GM21526 (cell line): ENCODE data around the gene CLCN4.

Source experiments
- ATAC-seq: cut with Tn5 transposase; IDR thresholded peaks from one replicate; pipeline ENCODE4 v1.9.1; 2021; ENCODE audit warnings: moderate library complexity; ENCODE audit not compliant: unreplicated experiment, low FRiP score

Gene CLCN4

GRCh38 chrX:10156199-10157031, at the start of gene CLCN4:
Gene CLCN4, plus strand, starts transcription at chrX:10156975. Its CDS starts 28,058 bp downstream, at chrX:10185033.
- no peak for ATAC-seq

DNA sequence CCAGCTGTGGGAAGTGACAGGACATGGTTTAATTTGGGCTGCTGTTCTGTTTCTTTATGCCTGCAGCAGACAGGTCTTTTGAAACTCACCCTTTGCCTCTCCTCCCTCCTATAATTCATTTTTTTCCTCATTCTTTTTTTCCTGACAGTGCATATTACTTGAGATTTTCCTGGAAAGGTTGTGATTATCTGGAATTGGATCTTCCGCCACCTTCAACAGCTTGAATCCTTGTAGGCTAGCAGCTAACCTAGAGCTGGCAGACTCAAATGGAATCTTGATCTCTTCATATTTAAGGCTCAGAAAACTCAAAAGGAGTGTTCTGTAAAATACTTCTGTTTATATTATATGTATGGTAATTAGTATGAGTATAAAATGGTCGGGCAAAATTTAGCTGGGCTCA, 49.3 kb upstream of the CLCN4 start:
- no peak for ATAC-seq

DNA sequence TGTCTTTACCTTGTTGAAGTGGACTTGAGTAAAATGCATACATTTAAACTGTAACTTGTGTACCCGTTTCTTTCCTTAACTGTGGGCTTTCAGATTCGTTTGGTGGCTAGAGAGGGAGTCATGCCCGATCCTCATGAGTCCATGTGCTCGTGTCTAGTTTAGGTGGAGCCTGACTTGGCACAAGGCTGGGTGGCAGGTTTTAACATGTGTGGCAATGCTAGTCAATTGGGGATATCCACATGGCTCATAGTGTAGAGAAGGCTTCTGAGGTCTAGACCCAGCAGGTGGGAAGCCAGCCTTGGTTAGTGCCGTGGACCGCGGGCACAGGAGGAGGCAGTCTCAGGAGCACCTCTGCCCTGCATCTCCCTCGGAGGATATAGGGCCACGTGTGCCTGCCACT, 48.5 kb upstream of the CLCN4 start:
- ATAC-seq: no peak

GRCh38 chrX:10109695-10110094, 47.1 kb upstream of the CLCN4 start:
- ATAC-seq: no peak

GRCh38 chrX:10110316-10110935, 46.3 kb upstream of the CLCN4 start:
- no peak for ATAC-seq

GRCh38 chrX:10110984-10111363, 45.8 kb upstream of the CLCN4 start:
- ATAC-seq: peak; percentile 39

- peak; percentile 21 for ATAC-seq
Observed at GRCh38 chrX:10111364-10112148, 45.2 kb upstream of the CLCN4 start.

- peak; percentile 47 for ATAC-seq
Observed at GRCh38 chrX:10112510-10112909, 44.3 kb upstream of the CLCN4 start.

DNA sequence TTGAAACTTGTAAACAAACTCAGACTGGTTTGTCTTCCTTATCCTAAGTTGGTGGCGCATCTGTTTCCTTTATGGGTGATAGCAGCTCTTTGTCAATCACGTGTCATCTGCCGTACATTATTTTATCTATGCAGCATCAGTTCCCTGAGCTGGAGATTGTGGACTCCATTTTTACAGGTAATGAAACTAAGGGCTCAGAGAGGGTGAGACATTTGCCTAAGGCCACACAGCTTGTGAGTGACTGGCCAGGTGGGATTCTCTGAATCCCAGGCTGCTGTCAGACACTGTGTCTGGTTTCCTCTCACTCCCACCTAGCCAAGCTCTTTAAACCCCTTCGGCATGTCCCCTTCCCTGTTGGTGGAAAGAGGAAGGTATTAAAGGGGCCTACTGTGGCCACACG, 41.7 kb upstream of the CLCN4 start:
- ATAC-seq: no peak

GRCh38 chrX:10117301-10117700, 39.5 kb upstream of the CLCN4 start:
- no peak for ATAC-seq

- ATAC-seq: no peak
Observed at GRCh38 chrX:10117864-10118377, 38.9 kb upstream of the CLCN4 start.

- no peak for ATAC-seq
Observed at GRCh38 chrX:10118530-10118929, 38.2 kb upstream of the CLCN4 start.

- ATAC-seq: peak; percentile 60
Observed at GRCh38 chrX:10119399-10119990, 37.3 kb upstream of the CLCN4 start.

DNA sequence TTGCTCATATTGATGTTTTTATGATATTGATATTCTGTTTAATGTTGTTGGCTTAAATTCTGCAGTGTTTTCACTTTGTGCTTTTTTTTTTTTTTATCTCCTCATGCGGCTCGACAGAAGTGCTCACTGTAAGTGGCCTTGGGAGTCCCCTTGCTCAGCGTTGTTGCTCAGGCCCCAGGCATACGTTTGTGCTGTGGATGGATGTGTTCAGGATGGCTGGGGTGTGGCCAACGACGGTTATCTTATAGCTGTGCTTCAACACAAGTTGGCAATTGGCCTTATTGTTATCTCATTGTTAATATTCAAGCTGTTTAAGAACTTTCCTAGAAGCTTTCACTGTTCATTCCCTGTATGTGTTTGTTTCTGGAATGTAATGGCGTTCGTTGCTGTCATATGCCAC, 36.4 kb upstream of the CLCN4 start:
- ATAC-seq: no peak

DNA sequence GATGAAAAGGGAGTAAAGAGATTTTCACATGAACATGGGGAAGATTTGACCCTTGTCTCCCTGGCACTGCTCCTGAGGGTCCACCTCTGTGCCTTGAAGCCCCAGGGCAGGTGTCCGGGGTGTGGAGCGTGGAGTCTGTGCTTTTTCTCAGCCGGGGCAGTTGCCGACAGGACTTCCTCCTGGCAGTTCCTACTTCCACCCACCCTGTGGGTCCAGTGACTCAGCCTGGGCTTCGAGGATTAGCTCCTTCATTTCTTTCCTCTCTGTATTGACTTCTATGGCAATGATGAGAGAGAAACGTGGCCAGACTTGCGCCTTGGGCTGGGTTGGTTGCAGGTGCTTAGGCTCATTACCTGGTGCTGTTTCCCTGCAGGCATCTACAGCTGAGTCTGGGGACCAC, 35.9 kb upstream of the CLCN4 start:
- no peak for ATAC-seq

GRCh38 chrX:10121787-10122186, 35.0 kb upstream of the CLCN4 start:
- no peak for ATAC-seq

- no peak for ATAC-seq
Observed at GRCh38 chrX:10124506-10125247, 32.1 kb upstream of the CLCN4 start.

GRCh38 chrX:10125248-10125615, 31.5 kb upstream of the CLCN4 start:
- no peak for ATAC-seq

GRCh38 chrX:10126044-10126443, 30.7 kb upstream of the CLCN4 start:
- ATAC-seq: no peak

DNA sequence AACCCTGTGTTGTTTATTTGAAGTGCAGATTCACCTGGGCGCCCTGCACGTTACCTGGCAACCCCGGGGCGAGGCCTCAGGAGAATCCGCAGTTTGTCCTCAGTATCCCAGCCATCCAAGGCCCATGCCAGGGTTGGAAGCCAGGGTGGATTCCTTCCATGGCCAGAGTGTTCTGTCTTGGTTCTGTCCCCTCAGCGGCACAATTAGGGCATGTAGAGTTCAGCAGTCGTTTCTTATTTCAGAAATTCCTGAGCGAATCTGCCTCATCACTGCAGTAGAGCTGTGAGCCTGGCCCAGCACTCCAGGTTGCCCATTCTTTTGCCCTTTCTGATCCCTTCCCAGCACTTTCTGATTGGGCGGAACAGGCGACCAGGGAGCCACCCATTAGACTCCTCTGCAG, 29.9 kb upstream of the CLCN4 start:
- no peak for ATAC-seq
